GM21619 (cell line): Measurements from ENCODE around the gene EBPL.
"Not testable (repeated sequence)": the region's sequence is repeated elsewhere in the genome, so short reads cannot be mapped to it uniquely, and the experiment has no call there.

ENCODE experiments used
- ATAC-seq: cut with Tn5 transposase; IDR thresholded peaks from one replicate; pipeline ENCODE4 v1.9.1; 2021; ENCODE audit not compliant: unreplicated experiment

Gene EBPL

DNA sequence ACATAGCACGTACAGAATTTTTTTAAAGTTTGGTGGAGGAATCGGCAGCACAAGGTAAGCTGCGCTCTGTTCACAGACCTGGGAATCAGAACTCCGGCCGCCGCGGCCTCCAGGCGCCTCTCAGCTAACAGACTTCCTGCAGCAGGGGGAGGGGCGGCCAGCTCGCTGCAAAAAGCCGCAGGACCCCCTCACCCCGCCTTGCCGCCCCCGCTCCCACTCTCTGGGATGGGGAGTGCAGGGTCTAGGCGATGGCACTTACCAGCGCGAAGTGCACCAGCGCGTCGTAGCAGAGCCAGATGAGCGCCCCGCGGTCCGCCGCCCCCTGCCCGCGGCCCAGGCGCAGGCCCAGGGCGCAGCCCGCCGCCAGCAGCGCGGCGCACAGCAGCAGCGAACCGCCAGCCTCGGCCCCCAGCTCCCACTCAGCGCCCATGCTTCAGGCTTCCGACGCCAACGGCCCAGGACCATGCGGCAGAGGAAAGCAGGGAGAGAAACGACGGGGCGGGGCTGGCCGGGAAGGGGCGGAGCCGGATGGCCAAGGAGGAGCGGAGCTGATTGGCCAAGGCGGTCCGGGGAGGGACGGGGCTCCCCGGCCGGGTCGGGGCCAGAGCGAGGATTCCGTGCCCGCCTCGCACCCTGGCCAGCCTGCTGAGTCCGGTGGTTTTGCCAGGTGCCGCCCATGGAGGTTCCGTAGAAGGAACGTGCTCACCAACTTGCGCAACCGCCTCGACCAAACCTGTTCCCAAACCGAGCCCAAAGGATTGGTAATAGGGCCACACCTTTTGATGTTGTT, at the start of gene EBPL:
TSS of gene EBPL (minus strand) at position 492 of the 790 bp plus-strand sequence. CDS start at position 430, 62 bp downstream.
- ATAC-seq, result peak; percentile 97

DNA sequence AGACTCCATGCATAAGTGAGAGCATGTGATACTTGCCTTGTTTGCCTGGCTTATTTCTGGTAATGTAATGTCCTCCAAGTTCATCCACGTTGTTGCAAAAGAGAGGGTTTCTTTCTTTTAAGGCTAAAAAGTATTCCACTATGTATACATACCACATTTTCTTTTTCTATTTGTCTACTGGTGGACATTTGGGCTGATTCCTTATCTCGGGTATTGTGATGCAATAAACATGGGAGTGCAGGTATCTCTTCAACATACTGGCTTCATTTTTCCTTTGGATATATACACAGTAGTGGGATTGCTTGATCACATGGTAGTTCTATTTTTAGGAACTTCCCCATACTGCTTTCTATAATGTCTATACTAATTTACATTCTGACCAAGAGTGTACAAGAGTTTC, 49.6 kb upstream of the EBPL start:
- no peak for ATAC-seq

DNA sequence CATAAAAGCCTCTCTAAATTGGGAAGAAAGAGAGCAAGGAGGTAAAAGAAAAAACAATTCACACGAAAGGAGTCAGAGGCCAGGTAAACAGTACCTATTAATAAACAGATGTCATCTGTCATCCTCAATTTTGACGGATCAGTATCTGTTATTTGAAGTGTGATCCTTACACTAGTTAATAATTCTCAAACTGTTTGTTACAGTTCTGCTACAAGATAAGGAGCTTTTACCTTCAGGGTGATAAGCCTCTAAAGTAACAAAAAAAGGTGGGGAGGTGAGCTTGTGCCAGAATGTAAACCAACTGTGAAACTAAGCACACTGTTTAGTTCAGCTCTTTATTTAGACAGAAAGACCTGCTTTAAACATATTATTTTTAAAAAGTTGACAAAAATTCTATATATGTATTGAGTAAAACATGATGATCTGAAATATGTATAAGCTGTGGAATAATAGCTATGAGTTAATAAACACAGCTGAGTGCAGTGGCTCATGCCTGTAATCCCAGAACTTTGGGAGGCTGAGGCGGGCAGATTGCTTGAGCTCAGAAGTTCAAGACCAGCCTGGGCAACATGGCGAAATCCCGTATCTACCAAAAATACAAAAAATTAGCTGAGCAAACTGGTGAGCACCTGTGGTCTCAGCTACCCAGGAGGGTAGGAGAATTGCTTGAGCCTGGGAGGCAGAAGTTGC, 48.4 kb upstream of the EBPL start:
- no peak for ATAC-seq

DNA sequence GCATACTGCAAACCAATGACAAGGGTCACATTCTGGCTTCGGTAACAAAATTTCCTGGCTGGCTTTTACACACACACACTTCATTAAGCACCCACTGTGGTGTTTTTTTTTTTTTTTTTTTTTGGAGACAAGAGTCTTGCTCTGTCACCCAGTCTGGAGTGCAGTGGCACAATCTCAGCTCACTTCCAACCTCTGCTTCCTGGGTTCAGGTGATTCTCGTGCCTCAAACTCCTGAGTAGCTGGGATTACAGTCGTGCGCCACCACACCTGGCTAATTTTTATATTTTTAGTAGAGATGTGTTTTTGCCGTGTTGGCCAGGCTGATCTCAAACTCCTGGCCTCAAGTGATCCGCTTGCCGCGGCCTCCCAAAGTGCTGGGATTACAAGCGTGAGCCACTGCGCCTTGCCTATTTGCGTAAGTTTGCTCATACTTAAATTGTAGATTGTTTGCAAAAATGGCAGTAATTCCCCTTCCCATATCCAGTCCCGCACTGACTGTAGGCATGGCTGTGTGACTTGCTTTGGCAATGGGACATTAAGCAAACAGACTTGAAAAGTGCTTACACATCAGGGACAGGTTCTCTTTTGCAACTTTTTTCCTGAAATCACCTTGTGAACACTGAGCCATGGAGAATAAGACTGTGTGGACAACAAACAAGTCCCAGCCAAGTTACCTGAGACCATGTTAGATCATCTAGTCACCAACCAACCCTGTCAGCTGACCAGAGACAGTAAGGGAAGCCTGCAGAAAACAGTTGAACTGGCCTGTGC, 42.1 kb upstream of the EBPL start:
- ATAC-seq, result no peak

DNA sequence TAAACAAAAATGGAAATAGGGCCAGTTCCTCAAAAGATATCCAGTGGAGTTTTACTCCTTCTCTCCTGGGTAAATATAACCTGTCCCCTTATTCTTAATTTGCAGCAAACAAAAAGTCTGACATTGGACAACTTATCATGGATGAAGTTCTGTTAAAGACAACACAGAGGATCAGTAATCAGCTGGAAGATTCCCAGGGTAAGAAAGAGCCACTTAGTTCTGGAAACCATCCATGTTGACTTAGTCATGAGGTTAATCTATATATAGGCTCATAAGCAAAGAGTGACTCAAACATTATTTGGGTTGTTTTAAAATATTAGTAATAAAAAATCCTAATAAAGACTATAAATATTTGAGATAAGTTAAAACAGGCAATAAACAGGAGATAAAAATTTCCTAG, 40.5 kb upstream of the EBPL start:
- no peak for ATAC-seq

DNA sequence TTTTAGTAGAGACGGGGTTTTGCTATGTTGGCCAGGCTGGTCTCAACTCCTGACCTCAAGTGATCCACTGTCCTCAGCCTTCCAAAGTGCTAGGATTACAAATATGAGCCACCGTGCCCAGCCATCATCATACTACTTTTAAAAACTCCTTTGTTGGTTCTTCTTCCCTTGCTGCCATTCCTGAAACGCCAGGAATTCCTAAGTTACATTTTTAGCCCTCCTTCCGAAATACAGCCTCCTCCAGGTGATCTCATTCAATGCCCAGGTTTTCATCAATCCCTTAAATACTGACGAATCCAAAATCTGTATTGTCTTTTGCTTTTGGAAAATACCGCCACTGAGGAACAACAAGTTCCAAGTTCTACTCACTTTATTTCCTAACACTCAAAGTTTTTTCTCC, 25.3 kb upstream of the EBPL start:
- ATAC-seq, result no peak

DNA sequence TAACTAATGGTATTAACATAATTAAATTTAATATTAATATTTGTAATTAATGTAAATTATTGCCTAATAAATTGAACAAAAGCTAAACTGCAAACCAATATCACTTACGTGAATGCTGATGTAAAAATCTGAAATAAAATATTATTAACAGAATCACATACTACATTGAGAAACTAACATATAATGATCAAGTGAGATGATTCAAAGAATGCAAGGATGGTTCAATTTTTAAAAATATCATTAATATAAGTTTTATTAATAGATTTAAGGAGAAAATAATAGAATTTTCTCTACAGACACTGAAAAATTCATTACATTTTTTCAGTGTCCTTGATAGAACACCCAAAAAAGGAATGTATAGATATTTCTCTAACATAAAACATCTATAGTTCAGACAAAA, 23.5 kb upstream of the EBPL start:
- ATAC-seq, result no peak

DNA sequence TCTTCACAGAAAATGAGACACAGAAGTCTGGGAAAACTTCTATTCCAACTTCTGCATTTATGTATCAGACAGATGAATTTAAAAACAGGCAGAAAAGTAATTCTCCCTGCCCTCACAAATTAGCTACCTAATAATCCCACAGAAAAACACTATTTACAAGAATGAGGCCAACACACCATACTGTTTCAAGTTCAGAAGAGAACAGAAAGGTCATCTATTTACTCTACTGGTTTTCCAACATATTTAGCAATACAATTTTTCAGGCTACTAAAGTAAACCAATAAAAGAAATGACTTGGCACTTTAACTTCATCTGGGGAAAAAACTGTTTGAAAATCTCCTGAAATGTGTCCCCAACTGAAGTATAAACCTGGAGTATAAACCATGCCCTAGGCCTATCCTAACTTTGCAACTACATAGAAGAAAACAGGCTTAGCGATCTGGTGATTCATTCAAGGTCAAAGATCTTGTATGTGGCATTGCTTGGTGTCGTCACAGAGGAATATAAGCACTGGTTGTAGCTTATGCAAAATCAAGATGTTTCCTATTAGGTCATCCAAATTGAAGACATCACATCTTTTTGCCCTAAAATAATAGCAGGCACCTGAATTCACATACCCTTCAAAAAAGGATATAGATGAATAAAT, 20.1 kb upstream of the EBPL start:
- no peak for ATAC-seq

DNA sequence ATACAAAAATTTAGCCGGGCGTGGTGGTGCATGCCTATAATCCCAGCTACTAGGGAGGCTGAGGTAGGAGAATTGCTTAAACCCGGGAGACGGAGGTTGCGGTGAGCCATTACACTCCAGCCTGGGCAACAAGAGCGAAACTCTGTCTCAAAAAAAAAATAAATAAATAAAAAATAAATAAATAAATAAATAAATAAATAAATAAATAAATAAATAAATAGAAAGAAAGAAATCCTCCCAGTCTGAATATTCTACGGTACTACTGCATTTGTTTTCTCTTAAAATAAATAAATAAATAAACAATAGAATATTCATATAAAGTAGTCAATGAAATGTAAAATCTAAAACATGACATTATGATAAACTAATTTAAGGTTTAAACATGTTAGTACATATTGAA, 13.0 kb upstream of the EBPL start:
- not testable (repeated sequence) for ATAC-seq

DNA sequence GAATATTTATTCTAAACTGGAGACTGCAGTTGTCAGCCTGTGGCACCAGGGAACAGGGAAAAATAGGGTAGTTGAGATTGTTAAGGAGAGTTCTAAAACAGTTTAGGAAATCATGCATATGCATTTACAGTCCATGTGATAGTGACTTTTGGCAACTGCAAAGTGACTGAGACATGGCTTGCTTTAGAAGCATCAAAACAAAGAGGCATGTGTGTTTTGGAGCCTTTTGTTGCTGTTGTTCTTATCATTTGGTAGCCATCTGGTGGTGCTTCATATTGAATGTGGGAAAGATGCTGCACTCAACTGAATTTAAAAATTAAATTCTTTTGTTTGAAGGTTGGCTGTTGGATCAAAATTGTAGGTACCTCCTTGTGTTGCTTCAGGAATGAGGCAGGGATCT, 10.2 kb upstream of the EBPL start:
- ATAC-seq, result no peak

DNA sequence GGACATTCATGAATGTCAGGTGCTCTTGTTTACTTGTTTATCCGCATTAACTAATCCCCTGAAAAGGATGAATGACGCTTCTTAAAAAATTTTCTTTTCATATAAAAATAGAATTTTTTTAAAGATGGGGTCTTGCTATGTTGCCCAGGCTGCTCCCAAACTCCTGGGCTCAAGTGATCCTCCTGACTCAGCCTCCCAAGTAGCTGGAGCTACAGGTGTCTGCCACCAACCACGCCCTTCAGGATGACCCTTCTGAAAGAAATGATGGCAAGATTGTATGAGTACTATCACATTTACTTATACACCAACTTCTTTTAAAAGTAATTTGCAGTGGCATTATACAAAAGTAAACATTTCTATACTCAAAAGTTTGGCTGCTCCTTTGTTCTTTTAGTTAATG, 6.2 kb upstream of the EBPL start:
- no peak for ATAC-seq

DNA sequence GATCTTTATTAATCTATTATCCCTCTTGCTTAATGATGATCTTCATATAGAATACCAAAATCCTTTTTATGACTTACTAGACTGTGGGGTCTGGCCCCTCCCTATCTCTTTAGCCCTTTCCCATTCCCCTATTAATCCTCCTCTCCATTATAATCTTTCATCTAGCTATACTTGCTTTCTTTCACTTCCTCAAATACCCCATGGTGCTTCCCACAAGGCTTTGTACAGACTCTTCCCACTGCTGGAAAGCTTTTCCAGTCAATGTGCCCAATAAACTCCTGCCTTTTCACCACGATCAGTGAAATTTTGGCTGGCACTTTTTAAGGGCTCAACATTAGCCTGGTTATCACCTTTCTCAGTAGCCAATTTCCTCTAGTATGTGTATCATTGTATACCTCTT, 3.2 kb upstream of the EBPL start:
- ATAC-seq, result no peak

DNA sequence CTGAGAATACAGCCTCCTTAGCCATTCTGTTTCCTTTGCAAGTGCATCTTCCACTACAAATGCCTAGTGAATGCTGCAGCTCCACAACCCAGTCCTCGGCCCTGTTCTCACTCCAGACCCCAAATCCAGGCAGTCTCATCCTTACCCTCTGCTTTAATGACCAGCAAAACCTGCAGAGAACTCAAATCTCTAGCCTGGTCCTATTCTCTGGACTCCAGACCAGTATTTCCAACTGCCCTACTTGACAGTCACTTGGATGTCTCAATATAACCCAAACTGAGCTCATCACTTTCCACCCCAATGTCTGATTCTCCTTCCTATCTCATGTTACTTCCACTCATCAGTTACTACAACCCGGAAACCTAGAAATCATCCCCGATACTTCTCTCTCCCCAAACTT, 2.6 kb upstream of the EBPL start:
- no peak for ATAC-seq

DNA sequence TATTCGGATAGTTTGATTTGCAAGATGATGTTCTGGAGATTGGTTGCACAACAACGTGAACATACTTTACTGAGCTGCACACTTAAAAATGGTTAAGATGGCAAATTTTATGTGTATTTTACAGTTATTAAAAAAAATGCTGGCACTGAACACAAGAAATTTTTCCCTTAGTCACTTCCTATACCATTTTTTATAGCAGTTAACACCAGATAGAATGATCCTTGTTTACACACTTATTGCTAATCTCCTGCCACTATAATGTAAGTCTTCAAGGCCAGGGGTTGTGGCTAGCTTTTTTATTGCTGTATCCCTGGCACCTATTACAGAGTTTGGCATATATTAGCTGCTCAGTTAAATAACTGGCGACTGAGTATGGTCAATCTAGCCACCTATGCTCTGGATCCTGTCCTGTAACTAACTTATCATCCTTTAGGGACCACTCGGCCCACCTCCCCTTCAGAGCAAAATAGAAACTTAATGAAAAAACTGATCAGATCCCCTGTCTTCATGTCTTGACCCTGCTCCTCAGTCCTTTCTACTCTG, 2.0 kb upstream of the EBPL start:
- ATAC-seq, result no peak

DNA sequence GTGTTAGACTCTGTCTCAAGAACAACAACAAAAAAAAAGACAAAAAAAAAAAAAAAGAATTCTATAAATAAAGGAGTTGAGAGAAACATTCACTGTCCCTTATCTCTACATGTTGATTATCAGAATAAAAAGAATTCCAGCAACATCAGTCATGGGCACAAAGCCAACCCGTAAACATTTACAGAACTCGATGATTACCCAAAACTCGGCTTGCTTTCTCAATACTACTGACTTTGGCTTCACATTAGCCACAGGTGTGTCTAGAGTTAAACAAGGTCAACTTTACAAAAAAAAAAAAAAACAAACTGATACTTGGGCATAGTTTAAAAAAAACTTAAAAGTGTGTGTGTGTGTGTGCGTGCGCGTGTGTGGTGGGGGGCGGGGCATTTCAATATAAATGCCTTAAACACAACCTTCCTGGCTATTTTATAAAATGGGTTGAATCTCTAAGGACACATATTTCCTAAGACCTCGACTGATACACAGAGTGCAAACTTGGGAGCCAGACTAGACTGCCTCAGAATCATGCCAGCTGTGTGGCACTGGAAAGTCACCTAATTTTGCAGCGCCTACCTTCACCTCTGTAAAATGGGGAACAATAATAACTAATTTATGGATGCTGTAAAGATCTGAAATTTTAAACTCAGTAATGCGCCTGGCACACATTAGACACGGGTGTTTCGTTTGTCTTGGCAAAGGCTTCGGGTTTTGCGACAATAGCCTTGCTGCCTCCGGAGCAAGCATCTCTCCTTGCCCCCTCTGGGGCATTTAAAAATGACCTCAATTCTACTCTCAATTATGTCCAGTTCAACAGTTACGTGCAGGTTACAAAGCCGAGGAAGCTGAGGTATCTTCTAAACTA, 922 bp downstream of the EBPL start:
- peak; percentile 25 for ATAC-seq

DNA sequence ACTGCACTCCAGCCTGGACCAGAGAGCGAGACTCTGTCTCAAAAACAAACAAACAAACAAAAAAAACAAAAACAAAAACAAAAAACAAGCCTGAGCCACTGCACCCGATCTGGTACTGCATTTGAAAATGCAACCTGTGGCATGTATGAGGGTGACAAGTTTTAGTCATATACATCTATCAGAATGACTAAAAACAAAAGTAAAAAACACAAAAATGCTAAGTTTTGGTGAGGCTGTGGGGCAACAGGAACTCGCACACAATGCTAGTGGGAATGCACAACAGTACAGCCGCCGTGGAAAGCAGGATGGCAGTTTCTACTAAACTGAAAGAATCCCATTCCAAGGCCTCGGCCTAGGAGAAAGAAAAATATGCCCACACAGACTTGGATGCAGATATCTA, 7.8 kb downstream of the EBPL start:
- ATAC-seq, result peak; percentile 76

DNA sequence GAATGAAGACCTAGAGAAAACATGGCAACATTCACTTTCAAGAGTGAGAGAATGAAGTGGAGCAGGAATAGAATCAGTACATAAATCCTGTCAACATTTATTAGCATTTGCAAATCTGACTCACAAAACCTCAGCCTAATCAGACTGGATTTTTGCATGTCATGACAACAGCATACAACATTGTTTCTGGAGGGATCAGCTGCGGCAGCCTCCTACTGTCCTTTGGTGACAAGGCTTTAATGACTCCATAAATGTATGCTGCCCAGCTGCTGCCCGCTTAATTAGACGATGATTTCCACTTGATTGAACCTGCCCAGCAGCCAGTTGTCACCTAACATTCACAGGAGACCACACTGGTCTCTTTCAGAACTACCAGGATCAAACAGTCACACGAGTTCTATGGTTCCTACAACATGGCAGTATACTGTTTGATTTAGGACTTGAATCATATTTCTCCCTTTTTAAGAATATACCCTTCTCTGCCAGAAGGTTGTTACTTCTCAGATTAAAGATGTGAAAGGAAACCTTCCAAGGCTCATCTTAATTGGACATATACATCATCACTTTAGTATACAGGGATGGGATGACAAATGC, 9.3 kb downstream of the EBPL start:
- ATAC-seq, result no peak

DNA sequence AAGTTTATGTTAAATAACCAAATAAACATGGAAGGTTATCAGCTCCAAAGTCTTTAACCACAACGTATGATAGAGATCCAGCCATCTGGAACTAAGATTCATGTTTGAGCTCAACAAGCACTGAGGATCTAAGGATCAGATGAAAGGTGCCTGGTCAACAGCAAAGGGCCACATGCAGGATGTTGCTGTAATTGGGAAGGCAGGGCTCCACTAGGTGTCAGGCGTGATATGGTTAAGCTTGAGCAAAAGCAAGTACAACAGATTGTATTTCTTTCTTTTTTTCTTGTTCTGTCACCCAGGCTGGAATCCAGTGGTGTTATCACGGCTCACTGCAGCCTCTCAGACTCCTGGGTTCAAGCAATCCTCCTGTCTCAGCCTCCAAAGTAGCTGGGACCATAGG, 12.0 kb downstream of the EBPL start:
- ATAC-seq, result no peak

DNA sequence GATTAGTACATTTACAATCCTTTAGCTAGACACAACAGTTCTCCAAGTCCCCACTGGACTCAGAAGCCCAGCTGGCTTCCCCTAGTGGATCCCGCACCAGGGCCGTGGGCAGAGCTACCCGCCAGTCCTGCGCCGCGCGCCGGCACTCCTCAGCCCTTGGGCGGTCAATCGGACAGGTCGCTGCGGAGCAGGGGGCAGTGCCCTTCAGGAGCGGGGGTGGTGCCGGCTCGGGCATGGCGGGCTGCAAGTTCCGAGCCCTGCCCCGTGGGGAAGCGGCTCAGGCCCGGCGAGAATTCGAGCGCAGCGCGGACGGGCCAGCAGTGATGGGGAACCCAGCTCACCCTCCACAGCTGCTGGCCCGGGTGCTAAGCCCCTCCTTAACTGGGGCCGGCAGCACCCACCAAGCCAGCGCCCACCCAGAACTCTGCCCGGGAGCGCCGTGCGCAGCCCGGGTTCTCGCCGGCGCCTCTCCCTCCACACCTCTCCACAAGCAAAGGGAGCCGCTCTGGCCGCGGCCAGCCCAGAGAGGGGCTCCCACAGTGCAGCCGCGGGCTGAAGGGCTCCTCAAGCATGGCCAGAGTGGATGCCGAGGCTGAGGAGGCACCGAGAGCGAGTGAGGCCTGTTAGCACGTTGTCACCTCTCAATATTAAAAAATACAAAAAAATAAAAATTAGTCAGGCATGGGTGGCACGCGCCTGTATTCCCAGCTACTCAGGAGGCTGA, 12.9 kb downstream of the EBPL start:
- no peak for ATAC-seq
